K562 (cell line): ENCODE results near the gene OTOGL. TPM values are rescaled to one million over a fixed set of nuclear protein-coding genes. Genes with fewer than 3 reads are reported as not detected.

Source experiments
- ATAC-seq: fragments of 200-7000 bp; cut with Tn5 transposase; 3 replicates; pipeline ENCODE4 v1.9.1; 2020; ENCODE audit warnings: moderate library complexity
- BruUV-seq: library from RNA; stranded (reverse); fragments of 400-500 nt; replicated peaks from 2 replicates; lab custom pipeline; 2021; lab: Mats Ljungman, UMichigan
- CTCF ChIA-PET: fragments of 300-600 bp; formaldehyde crosslinking; extraction: SDS; loops from one replicate; lab custom pipeline; 2021; ENCODE audit warnings: low intra/inter-chr PET ratio; lab: Yijun Ruan, JAX
- POLR2A ChIA-PET: fragments of 300-600, 350-650 bp; sonication (Branson Sonifier 250); formaldehyde crosslinking; extraction: SDS; loops from one replicate; lab custom pipeline; 2021; ENCODE audit warnings: antibody characterized with exemption, inconsistent platforms; lab: Yijun Ruan, JAX
- DNase-seq, 4 experiments: peaks; one replicate each; pipeline versions ENCODE4 v3.0.0 to v3.0.0-alpha.2; 2011 to 2018; ENCODE audit warnings: low spot score in 3 of 4, mixed read lengths in 3 of 4; ENCODE audit errors: extremely low read depth in 1 of 4
- FAIRE-seq: peaks from 2 replicates; lab custom pipeline; 2011; peaks lifted over from hg19 to GRCh38; lab: Jason Lieb, UNC
- H2AFZ ChIP-seq: 2 replicates; pipeline ENCODE4 v1.6.0; 2011; ENCODE audit warnings: low read depth, low read length, control low read depth, inconsistent platforms
- H3K27ac ChIP-seq: fragments of 200-600 bp; 3 replicates; pipeline ENCODE4 v1.8.0; 2011; ENCODE audit warnings: low read depth, mild to moderate bottlenecking, control low read depth, inconsistent platforms, low read length, moderate library complexity, mixed read lengths; ENCODE audit errors: extremely low read depth
- H3K27me3 ChIP-seq, 2 experiments: fragments of 300-600 bp in 1 of 2; 2 replicates in 1 of 2; 3 replicates in 1 of 2; pipeline versions ENCODE4 v1.6.0 to v1.8.0; 2011; ENCODE audit warnings: inconsistent platforms in 2 of 2, low read length in 2 of 2, mild to moderate bottlenecking in 1 of 2, mixed read lengths in 1 of 2, moderate library complexity in 1 of 2; ENCODE audit not compliant: control insufficient read depth in 2 of 2, insufficient read depth in 2 of 2
- H3K36me3 ChIP-seq: fragments of 300-600 bp; 3 replicates; pipeline ENCODE4 v1.8.0; 2011; ENCODE audit warnings: mild to moderate bottlenecking, low read length, inconsistent platforms; ENCODE audit not compliant: control insufficient read depth, insufficient read depth
- H3K4me1 ChIP-seq, 2 experiments: fragments of 200-600 bp in 1 of 2; replicated peaks in 1 of 2; 2 replicates in 1 of 2; 3 replicates in 1 of 2; pipeline versions ENCODE4 v1.5.1 to v1.8.0; 2011; ENCODE audit warnings: inconsistent platforms in 2 of 2, low read length in 2 of 2, mild to moderate bottlenecking in 1 of 2, mixed read lengths in 1 of 2, moderate library complexity in 1 of 2; ENCODE audit not compliant: control insufficient read depth in 2 of 2, insufficient read depth in 2 of 2
- H3K4me2 ChIP-seq: 2 replicates; pipeline ENCODE4 v1.6.1; 2011; ENCODE audit warnings: low read length, control low read depth, inconsistent platforms, mixed read lengths; ENCODE audit not compliant: insufficient read depth
- H3K4me3 ChIP-seq: fragments of 200-600 bp; sonication (generic), shearing (Covaris generic); 2 replicates; pipeline ENCODE4 v1.5.1; 2016; ENCODE audit warnings: control low read depth, inconsistent platforms
- H3K79me2 ChIP-seq: fragments of 200-600 bp; 3 replicates; pipeline ENCODE4 v1.8.0; 2011; ENCODE audit warnings: low read length, inconsistent platforms; ENCODE audit not compliant: control insufficient read depth, insufficient read depth
- H3K9ac ChIP-seq, 2 experiments: 2 replicates each; pipeline versions ENCODE4 v1.6.0 to v1.6.1; 2011; ENCODE audit warnings: low read depth in 2 of 2, low read length in 2 of 2, control low read depth in 1 of 2, inconsistent platforms in 1 of 2, mild to moderate bottlenecking in 1 of 2, mixed read lengths in 1 of 2; ENCODE audit not compliant: insufficient read depth in 1 of 2
- H3K9me1 ChIP-seq: one replicate; pipeline ENCODE4 v1.6.0; 2011; ENCODE audit warnings: inconsistent platforms, mild to moderate bottlenecking, low read length, moderate library complexity; ENCODE audit not compliant: control insufficient read depth, insufficient read depth
- H3K9me3 ChIP-seq: replicated peaks from 2 replicates; pipeline ENCODE4 v1.5.1; 2011; ENCODE audit warnings: low read depth, low read length, inconsistent platforms; ENCODE audit not compliant: control insufficient read depth, insufficient read depth
- H4K20me1 ChIP-seq: replicated peaks from 2 replicates; pipeline ENCODE4 v1.6.1; 2011; ENCODE audit warnings: low read length, inconsistent platforms, mixed read lengths; ENCODE audit not compliant: control insufficient read depth, insufficient read depth
- MAZ ChIP-seq, 2 experiments: fragments of 450-650 bp in 1 of 2; sonication (generic) in 1 of 2; formaldehyde crosslinking; IDR thresholded peaks in 1 of 2; conservative IDR thresholded peaks in 1 of 2; 2 replicates each; pipeline versions ENCODE4 v1.4.0 to v1.5.0; 2020; ENCODE audit warnings: mild to moderate bottlenecking in 1 of 2, missing genetic modification reagents in 1 of 2
- PML ChIP-seq: IDR thresholded peaks from 2 replicates; pipeline ENCODE4 v1.6.1; 2012; ENCODE audit warnings: low read length, inconsistent platforms
- SAP30 ChIP-seq: fragments of 200-600 bp; sonication (generic); IDR thresholded peaks from 2 replicates; pipeline ENCODE4 v1.6.1; 2012; ENCODE audit warnings: borderline replicate concordance, low read depth, mild to moderate bottlenecking, moderate library complexity, low read length, control low read depth, inconsistent platforms; ENCODE audit not compliant: insufficient read depth, poor library complexity, severe bottlenecking
- SRSF1 ChIP-seq: fragments of 200-400 bp; formaldehyde crosslinking; IDR thresholded peaks from 2 replicates; pipeline ENCODE4 v1.6.1; 2017; ENCODE audit warnings: mild to moderate bottlenecking, low read depth, low read length, moderate library complexity
- ZSCAN29 ChIP-seq: fragments of 450-650 bp; IDR thresholded peaks from 2 replicates; pipeline ENCODE4 v1.6.1; 2017
- WGBS: fragments of 100-300 bp; shearing (Covaris generic); methylation state at CpG from one replicate; pipeline ENCODE4 v1.1.6; 2016; ENCODE audit warnings: low coverage, mixed read lengths; ENCODE audit not compliant: insufficient coverage; ENCODE audit errors: missing lambda C conversion rate; 5-methylcytosine and 5-hydroxymethylcytosine counted together
- in situ Hi-C: fragments of 300-500 bp; cut with MboI; formaldehyde crosslinking; loops from 4 replicates; pipeline ENCODE4 v1.15.0; 2018; ENCODE audit warnings: inconsistent platforms, mixed read lengths
- intact Hi-C: fragments of 100-400 bp; cut with micrococcal nuclease; formaldehyde crosslinking; loops from 2 replicates; pipeline ENCODE4 v1.14.2; 2022
- polyA plus RNA-seq, 8 experiments: library from polyadenylated mRNA; depleted of rRNA in 4 of 8; stranded (reverse) in 5 of 8; unstranded in 3 of 8; fragments of >200 nt; fragmentation: Nextera tagmentation in 2 of 8; fragmentation: Illumina TruSeq in 1 of 8; extraction: Ambion mirVana in 2 of 8; extraction: Trizol in 1 of 8; gene quantifications; 2 replicates each; pipeline versions ENCODE4 v1.2.1 to v1.2.3, GENCODE V29; 2011 to 2014; ENCODE audit warnings: inconsistent platforms in 1 of 8, missing spikeins in 1 of 8
- total RNA-seq, 7 experiments: library from RNA; depleted of rRNA in 6 of 7; stranded (reverse); fragments of >200 nt in 6 of 7; fragmentation: Illumina TruSeq in 2 of 7; extraction: Trizol in 2 of 7; gene quantifications; 2 replicates each; pipeline versions ENCODE4 v1.2.1 to v1.2.3, GENCODE V29; 2011 to 2021; ENCODE audit warnings: low replicate concordance in 1 of 7
- TF ChIP-seq, protein P1 (sequence below), 2 experiments: fragments of 450-650 bp; IDR thresholded peaks; 2 replicates each; pipeline ENCODE4 v1.6.1; 2018; ENCODE audit warnings: mild to moderate bottlenecking in 2 of 2, low read depth in 1 of 2; ENCODE audit not compliant: partially characterized antibody in 2 of 2
- TF ChIP-seq, protein P2 (sequence below): fragments of 450-650 bp; IDR thresholded peaks from 2 replicates; pipeline ENCODE4 v1.6.1; 2017; ENCODE audit warnings: mild to moderate bottlenecking, moderate library complexity
- TF ChIP-seq, protein P3 (sequence below), 2 experiments: fragments of 450-650 bp; IDR thresholded peaks; 2 replicates each; pipeline ENCODE4 v1.6.1; 2016; ENCODE audit warnings: mild to moderate bottlenecking in 2 of 2, borderline replicate concordance in 1 of 2, low read depth in 1 of 2, moderate library complexity in 1 of 2

Gene OTOGL
- total and polyA plus RNA-seq, 9 of the 15 experiments (the other 6 are each of a cell fraction or from before 2014, with no cell fraction given): 0.02 to 0.03 TPM; not detected in 7

DNA sequence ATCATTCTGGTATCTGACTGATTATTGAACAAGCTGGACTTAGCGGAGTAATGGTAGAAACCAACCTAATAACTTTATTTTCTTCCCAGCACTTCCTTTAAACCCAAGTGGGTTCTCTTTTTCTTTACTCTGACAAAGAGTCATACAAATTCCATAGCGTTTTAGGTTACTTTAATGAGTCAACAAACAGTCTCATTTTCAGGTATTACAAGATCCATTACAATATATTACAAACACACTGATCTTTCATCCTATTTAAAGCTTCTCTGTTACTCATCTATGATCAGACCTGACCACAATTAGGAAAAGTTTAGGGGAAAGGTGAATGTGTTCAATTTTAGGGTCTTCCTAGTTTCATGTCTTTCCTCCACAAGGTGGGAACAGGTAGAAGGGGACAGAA, 305.3 kb downstream of the OTOGL start:
- no peak overlapping the region for H3K4me2 ChIP-seq
- intact Hi-C loops: no loop called here
- H3K27me3 ChIP-seq: no peaks in the 10 kb centered on the region
- ATAC-seq (no peak), FAIRE-seq (no peak), DNase-seq (no peak)
- no peaks in the 10 kb centered on the region for H3K9me1 ChIP-seq
- H2AFZ ChIP-seq: no peak overlapping the region
- no peak overlapping the region for H3K9ac ChIP-seq
- H3K36me3 ChIP-seq: no peaks in the 10 kb centered on the region
- 8% methylated on average over 2 of the region's 2 CpGs for WGBS
- ChIA-PET CTCF (no interaction called here), POLR2A (no interaction called here)
- in situ Hi-C loops: no loop called here
- H4K20me1 ChIP-seq: no peaks in the 10 kb centered on the region
- H3K4me3 ChIP-seq: no peak overlapping the region
- H3K4me1 ChIP-seq: no peaks in the 10 kb centered on the region
- no TSS peak for BruUV-seq
- H3K9me3 ChIP-seq: no peaks in the 10 kb centered on the region; the same call in 1 of the 2 replicates
- H3K79me2 ChIP-seq: no peaks in the 10 kb centered on the region
- no peak overlapping the region for H3K27ac ChIP-seq
- TF ChIP-seq SRSF1: no peak
- TF ChIP-seq ZSCAN29: no peak
- TF ChIP-seq, protein P1, sequence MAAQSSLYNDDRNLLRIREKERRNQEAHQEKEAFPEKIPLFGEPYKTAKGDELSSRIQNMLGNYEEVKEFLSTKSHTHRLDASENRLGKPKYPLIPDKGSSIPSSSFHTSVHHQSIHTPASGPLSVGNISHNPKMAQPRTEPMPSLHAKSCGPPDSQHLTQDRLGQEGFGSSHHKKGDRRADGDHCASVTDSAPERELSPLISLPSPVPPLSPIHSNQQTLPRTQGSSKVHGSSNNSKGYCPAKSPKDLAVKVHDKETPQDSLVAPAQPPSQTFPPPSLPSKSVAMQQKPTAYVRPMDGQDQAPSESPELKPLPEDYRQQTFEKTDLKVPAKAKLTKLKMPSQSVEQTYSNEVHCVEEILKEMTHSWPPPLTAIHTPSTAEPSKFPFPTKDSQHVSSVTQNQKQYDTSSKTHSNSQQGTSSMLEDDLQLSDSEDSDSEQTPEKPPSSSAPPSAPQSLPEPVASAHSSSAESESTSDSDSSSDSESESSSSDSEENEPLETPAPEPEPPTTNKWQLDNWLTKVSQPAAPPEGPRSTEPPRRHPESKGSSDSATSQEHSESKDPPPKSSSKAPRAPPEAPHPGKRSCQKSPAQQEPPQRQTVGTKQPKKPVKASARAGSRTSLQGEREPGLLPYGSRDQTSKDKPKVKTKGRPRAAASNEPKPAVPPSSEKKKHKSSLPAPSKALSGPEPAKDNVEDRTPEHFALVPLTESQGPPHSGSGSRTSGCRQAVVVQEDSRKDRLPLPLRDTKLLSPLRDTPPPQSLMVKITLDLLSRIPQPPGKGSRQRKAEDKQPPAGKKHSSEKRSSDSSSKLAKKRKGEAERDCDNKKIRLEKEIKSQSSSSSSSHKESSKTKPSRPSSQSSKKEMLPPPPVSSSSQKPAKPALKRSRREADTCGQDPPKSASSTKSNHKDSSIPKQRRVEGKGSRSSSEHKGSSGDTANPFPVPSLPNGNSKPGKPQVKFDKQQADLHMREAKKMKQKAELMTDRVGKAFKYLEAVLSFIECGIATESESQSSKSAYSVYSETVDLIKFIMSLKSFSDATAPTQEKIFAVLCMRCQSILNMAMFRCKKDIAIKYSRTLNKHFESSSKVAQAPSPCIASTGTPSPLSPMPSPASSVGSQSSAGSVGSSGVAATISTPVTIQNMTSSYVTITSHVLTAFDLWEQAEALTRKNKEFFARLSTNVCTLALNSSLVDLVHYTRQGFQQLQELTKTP (IDR thresholded peaks at IDR 0.05; ENCODE audit: low read depth in 1 of 2, partially characterized antibody in 2 of 2): no peak
- no peak for TF ChIP-seq PML
- TF ChIP-seq MAZ (CRISPR knock-in tag; conservative IDR thresholded peaks at IDR 0.05 in 1 of 2, IDR thresholded peaks at IDR 0.05 in 1 of 2): no peak
- TF ChIP-seq, protein P2, sequence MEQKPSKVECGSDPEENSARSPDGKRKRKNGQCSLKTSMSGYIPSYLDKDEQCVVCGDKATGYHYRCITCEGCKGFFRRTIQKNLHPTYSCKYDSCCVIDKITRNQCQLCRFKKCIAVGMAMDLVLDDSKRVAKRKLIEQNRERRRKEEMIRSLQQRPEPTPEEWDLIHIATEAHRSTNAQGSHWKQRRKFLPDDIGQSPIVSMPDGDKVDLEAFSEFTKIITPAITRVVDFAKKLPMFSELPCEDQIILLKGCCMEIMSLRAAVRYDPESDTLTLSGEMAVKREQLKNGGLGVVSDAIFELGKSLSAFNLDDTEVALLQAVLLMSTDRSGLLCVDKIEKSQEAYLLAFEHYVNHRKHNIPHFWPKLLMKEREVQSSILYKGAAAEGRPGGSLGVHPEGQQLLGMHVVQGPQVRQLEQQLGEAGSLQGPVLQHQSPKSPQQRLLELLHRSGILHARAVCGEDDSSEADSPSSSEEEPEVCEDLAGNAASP: no peak
- TF ChIP-seq SAP30: no peak
- TF ChIP-seq, protein P3, sequence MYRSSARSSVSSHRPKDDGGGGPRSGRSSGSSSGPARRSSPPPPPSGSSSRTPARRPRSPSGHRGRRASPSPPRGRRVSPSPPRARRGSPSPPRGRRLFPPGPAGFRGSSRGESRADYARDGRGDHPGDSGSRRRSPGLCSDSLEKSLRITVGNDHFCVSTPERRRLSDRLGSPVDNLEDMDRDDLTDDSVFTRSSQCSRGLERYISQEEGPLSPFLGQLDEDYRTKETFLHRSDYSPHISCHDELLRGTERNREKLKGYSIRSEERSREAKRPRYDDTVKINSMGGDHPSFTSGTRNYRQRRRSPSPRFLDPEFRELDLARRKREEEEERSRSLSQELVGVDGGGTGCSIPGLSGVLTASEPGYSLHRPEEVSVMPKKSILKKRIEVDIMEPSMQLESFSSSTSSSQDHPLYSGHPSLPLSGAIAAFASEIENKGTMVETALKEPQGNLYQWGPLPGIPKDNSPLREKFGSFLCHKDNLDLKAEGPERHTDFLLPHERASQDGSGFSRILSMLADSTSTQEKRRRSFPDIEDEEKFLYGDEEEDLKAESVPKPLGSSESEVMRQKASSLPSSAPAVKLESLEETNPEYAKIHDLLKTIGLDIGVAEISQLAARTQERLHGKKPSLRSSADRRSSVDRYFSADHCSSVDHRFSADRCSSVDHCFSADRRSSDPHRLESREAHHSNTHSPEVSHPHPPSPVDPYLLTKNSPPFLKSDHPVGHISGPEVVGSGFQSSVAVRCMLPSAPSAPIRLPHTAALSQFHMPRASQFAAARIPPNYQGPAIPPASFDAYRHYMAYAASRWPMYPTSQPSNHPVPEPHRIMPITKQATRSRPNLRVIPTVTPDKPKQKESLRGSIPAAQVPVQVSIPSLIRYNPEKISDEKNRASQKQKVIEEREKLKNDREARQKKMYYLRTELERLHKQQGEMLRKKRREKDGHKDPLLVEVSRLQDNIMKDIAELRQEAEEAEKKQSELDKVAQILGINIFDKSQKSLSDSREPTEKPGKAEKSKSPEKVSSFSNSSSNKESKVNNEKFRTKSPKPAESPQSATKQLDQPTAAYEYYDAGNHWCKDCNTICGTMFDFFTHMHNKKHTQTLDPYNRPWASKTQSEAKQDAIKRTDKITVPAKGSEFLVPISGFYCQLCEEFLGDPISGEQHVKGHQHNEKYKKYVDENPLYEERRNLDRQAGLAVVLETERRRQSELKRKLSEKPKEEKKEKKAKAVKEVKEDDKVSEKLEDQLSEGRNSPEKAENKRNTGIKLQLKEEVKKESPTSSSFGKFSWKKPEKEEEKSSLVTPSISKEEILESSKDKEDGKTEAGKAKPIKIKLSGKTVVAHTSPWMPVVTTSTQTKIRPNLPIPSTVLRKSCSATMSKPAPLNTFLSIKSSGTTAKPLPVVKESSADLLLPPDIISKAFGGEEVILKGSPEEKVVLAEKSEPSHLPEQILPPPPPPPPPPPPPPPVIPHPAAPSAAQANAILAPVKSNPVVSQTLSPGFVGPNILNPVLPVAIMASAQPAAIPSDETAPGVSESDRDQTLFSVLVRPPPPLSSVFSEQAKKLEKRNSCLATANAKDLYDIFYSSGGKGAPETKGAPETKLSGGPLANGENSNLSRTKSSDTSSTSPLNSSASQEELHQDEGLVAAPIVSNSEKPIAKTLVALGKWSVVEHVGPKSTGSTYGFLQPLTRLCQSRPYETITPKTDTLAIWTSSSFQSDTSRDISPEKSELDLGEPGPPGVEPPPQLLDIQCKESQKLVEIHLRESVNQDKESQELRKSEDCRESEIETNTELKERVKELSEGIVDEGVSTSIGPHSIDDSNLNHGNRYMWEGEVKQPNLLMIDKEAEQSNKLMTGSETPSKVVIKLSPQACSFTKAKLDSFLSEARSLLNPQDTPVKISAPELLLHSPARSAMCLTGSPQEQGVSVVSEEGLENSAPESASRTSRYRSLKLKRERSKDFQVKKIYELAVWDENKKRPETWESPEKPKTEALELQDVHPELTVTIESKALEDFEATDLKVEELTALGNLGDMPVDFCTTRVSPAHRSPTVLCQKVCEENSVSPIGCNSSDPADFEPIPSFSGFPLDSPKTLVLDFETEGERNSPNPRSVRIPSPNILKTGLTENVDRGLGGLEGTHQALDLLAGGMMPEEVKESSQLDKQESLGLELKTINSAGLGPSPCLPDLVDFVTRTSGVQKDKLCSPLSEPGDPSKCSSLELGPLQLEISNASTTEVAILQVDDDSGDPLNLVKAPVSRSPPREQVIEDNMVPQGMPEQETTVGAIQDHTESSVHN (IDR thresholded peaks at IDR 0.05; ENCODE audit: borderline replicate concordance in 1 of 2, low read depth in 1 of 2): no peak
